ENCODE data around the gene COL15A1.

COL15A1 gene

DNA sequence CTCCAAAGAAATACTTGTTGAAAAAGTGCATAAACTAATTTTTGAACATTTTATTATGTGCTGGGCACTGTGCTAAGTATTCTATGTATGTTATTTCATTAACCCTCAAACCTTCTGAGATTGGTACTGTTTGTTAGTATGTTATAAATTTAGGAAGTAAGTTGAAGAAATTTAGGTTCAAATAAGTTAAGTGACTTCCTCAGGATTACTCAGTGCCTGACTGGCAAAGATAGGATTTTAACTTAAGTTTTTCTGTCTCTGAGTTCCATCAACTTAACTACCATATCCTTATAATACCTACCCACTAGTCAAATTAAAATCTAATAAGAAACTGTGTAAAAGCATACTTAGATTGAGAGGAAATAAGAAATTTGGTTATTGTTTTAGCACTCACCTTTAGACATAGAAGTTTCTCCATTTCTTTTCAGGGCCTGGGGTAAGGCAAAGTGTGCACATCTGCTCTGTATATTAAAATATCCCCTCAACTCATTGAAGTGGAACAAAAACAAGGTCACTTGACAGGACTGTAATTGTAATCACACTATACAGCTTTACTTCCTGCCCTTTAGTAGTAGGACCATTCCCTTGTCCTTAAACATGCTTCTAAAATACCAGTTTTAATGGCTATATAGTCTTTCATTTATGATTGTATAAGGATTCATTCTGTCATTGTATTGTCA, 176.4 kb downstream of the COL15A1 start:
- no peak for DNase-seq

All from cortex of kidney (tissue), 1 donor.